BJ (cell line): ENCODE measurements around the gene RAB11FIP2. TPM values are rescaled to one million over a fixed set of nuclear protein-coding genes. Genes with fewer than 3 reads are reported as not detected.

Experiments
- CTCF ChIA-PET: fragments of 350-600 bp; formaldehyde crosslinking; extraction: SDS; loops from one replicate; lab custom pipeline; 2021; ENCODE audit warnings: antibody characterized with exemption, inconsistent platforms; lab: Yijun Ruan, JAX
- POLR2A ChIA-PET: fragments of 300-600 bp; sonication (Branson Sonifier 250); formaldehyde crosslinking; extraction: SDS; loops from one replicate; lab custom pipeline; 2021; ENCODE audit warnings: antibody characterized with exemption; lab: Charles Lee
- DNase-seq: peaks from one replicate; pipeline ENCODE4 v3.0.0-alpha.2; 2011; ENCODE audit warnings: low read depth
- H3K27me3 ChIP-seq: 2 replicates; pipeline ENCODE4 v1.6.0; 2011; ENCODE audit warnings: low read length; ENCODE audit not compliant: control insufficient read depth, insufficient read depth
- H3K36me3 ChIP-seq: 2 replicates; pipeline ENCODE4 v1.5.1; 2011; ENCODE audit warnings: low read length; ENCODE audit not compliant: control insufficient read depth, insufficient read depth
- H3K4me3 ChIP-seq: 2 replicates; pipeline ENCODE4 v1.5.1; 2011; ENCODE audit warnings: low read depth, mild to moderate bottlenecking, control low read depth, low read length
- polyA plus RNA-seq: library from polyadenylated mRNA; depleted of rRNA; stranded (reverse); fragments of >200 nt; gene quantifications from 2 replicates; pipeline ENCODE4 v1.2.3, GENCODE V29; 2011
- TF ChIP-seq, protein P1 (sequence below): IDR thresholded peaks from 2 replicates; pipeline ENCODE4 v1.5.1; 2011; ENCODE audit warnings: low read depth, mild to moderate bottlenecking, control low read depth, inconsistent platforms, low read length, moderate library complexity; ENCODE audit not compliant: insufficient read depth

The RAB11FIP2 gene
- polyA plus RNA-seq, 1 experiment = 5.2 TPM

DNA sequence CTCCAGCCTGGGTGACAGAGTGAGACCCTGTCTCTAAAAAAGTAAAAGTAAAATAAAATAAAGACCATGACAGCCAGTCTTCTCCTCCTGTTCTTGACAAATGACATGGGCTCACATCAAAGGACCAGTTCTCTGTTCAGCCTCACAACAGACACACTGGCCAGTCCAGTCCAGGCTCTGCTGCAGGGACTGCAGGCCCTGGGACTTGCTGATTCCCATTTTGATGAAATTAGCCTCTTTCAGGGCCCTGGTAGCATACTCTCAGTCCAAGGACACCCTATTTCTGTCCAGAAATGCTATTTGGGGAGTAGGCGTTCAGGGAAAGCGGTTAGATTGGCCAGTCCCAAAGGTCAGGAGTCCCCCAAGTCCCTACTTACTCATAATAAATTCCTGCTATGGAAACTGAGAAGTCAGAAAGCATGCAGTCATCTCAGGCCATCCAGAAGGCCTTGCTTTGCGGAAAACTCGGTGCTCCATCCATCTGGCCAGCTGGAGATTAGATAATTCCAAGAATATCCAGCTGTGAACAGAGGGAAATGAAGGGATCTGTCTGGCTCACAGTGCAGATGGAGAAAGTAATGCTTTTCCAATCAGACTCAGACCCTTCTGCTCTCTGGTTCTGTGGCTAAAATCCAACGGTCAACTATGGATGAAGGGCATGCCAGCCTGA is 74.4 kb downstream of the RAB11FIP2 start:
- DNase-seq = no peak
- Histone ChIP-seq H3K4me3 (no peak overlapping the region), H3K27me3 (no peaks in the 10 kb centered on the region), H3K36me3 (no peaks in the 10 kb centered on the region)
- POLR2A ChIA-PET = no interaction called here
- TF ChIP-seq, protein P1, sequence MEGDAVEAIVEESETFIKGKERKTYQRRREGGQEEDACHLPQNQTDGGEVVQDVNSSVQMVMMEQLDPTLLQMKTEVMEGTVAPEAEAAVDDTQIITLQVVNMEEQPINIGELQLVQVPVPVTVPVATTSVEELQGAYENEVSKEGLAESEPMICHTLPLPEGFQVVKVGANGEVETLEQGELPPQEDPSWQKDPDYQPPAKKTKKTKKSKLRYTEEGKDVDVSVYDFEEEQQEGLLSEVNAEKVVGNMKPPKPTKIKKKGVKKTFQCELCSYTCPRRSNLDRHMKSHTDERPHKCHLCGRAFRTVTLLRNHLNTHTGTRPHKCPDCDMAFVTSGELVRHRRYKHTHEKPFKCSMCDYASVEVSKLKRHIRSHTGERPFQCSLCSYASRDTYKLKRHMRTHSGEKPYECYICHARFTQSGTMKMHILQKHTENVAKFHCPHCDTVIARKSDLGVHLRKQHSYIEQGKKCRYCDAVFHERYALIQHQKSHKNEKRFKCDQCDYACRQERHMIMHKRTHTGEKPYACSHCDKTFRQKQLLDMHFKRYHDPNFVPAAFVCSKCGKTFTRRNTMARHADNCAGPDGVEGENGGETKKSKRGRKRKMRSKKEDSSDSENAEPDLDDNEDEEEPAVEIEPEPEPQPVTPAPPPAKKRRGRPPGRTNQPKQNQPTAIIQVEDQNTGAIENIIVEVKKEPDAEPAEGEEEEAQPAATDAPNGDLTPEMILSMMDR = no peak
- CTCF ChIA-PET = no interaction called here

DNA sequence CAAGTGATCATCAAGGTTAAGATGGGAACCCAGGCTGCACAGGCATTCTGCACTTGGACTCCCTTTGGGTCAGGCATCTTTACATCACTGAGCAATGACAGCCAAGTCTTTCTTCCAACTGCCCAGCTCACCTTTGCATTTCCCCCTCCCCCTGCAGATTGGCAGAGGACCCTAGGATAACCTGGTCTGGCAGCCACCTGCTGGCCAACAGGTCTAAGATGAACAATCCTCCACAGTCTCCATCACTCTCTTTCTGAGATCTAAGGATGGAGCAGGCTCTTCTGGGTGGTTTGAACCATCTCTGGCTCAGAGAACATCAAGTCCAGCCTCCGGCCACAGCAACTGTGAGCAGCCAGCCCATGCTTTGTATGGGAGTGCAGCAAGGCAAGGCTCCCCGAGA is 75.8 kb downstream of the RAB11FIP2 start:
- ChIA-PET CTCF (no interaction called here), POLR2A (no interaction called here)

DNA sequence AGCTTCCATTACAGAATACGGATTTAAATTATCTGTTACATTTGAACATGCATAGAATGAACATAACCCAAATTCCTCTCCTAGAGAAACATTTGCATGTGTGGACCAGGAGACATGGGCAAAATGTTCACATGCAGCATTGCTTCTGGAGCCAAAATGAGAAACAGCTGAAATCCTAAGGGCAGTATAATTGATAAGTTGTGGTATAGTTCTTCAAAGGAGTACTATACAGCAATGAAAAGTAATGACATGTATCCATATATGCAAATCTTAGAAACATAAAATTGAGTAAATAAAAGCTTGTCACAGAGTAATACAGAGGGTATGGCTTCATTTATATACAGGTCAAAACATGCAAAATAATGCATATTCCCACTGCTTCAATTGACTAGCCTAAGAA is 77.1 kb downstream of the RAB11FIP2 start:
- Histone ChIP-seq H3K27me3 (no peaks in the 10 kb centered on the region), H3K36me3 (no peaks in the 10 kb centered on the region), H3K4me3 (no peak overlapping the region)
- DNase-seq = no peak
- ChIA-PET POLR2A (no interaction called here), CTCF (no interaction called here)
- TF ChIP-seq, protein P1 = no peak

More for the DNA sequence above, 75.8 kb downstream of the RAB11FIP2 start:
- no peak overlapping the region for H3K4me3 ChIP-seq
- no peaks in the 10 kb centered on the region for H3K27me3 ChIP-seq
- TF ChIP-seq, protein P1 = no peak
- no peak for DNase-seq
- H3K36me3 ChIP-seq = no peaks in the 10 kb centered on the region

- CTCF ChIA-PET = interaction anchor here (1.0 kb wide), 1 partner anchor 11 kb away, joined by 4 read pairs; no protein-coding TSS in a partner anchor
- TF ChIP-seq, protein P1 = no peak
- no peak overlapping the region for H3K4me3 ChIP-seq
Observed at GRCh38 chr10:117968354-117969182, 78.2 kb downstream of the RAB11FIP2 start.

DNA sequence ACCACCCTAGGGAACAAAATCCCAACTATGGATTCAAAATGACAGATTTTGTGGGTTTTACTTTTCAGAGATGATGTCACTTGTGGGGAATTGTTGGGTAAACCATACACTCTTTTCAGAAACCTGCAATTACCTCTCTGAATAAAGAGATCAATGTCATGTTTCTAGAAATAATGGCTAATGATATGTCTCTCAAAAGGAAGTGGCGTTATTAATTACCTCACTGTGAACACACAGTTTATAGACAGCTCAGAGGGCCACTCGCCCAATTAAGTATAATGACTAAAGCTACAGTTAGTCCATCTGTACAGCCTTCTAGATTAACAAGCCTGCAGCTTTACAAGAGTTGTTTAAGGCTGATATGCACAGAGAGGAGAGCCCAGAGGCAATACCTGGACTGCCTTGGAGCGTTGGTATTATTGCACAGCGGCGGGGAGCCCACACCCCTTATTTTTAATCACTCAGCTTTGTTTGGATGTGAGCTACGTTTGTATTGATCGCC is 79.5 kb downstream of the RAB11FIP2 start:
- no peak for DNase-seq
- no peaks in the 10 kb centered on the region for H3K36me3 ChIP-seq
- POLR2A ChIA-PET = interaction anchor here (0.6 kb wide), 1 partner anchor 615 kb away, joined by 3 read pairs; no protein-coding TSS in a partner anchor
- TF ChIP-seq, protein P1 = no peak
- no peak overlapping the region for H3K4me3 ChIP-seq
- no peaks in the 10 kb centered on the region for H3K27me3 ChIP-seq
- CTCF ChIA-PET = no interaction called here

More at GRCh38 chr10:117968354-117969182, 78.2 kb downstream of the RAB11FIP2 start:
- DNase-seq = no peak
- Histone ChIP-seq H3K36me3 (no peaks in the 10 kb centered on the region), H3K27me3 (no peaks in the 10 kb centered on the region)
- POLR2A ChIA-PET = no interaction called here
